Measurements from ENCODE around the gene RBM44. TPM values are rescaled to one million over a fixed set of nuclear protein-coding genes. Genes with fewer than 3 reads are reported as not detected.

The RBM44 gene
- total and polyA plus RNA-seq, 2 experiments from 2014 or later = 0.53 to 0.76 TPM

GRCh38 chr2:237885111-237885930 lies 86.7 kb downstream of the RBM44 start:
- Histone ChIP-seq H3K79me2 (no peaks in the 10 kb centered on the region), H3K4me1 (ENCODE audit: insufficient read depth) (peaks cover 10% of the 10 kb centered on the region), H3K27ac (no peak overlapping the region), H3K36me3 (replicated peaks; ENCODE audit: insufficient read depth, low read depth) (no peaks in the 10 kb centered on the region), H3K4me3 (no peak overlapping the region), H3K27me3 (no peaks in the 10 kb centered on the region), H3K9me2 (replicated peaks; ENCODE audit: insufficient read depth) (no peaks in the 10 kb centered on the region), H2AFZ (no peak overlapping the region), H3K4me2 (no peak overlapping the region), H3K9me3 (ENCODE audit: low read depth) (no peaks in the 10 kb centered on the region), H4K20me1 (ENCODE audit: insufficient read depth, poor library complexity, severe bottlenecking) (no peaks in the 10 kb centered on the region)
- TF ChIP-seq EZH2phosphoT487 (IDR thresholded peaks at IDR 0.05; ENCODE audit: low read depth, severe bottlenecking, unreplicated experiment) = no peak
- no peak for TF ChIP-seq CTCF (IDR thresholded peaks at IDR 0.05; ENCODE audit: poor library complexity)
- no peak for TF ChIP-seq EZH2 (IDR thresholded peaks at IDR 0.05; ENCODE audit: borderline replicate concordance)
- peak; percentile 2 for DNase-seq (ENCODE audit: low spot score)
- WGBS (ENCODE audit: low lambda C conversion rate, missing lambda C conversion rate) = 85% methylated on average over 27 of the region's 27 CpGs

- H3K9me3 ChIP-seq (ENCODE audit: low read depth) = no peaks in the 10 kb centered on the region
- TF ChIP-seq EZH2phosphoT487 (IDR thresholded peaks at IDR 0.05; ENCODE audit: low read depth, severe bottlenecking, unreplicated experiment) (no peak), CTCF (IDR thresholded peaks at IDR 0.05; ENCODE audit: poor library complexity) (no peak), EZH2 (IDR thresholded peaks at IDR 0.05; ENCODE audit: borderline replicate concordance) (no peak)
- H3K27me3 ChIP-seq = no peaks in the 10 kb centered on the region
- H3K27ac ChIP-seq = peak overlapping the region; percentile 19
- no peak overlapping the region for H3K4me3 ChIP-seq
- peak; percentile 19 for DNase-seq (ENCODE audit: low spot score)
- no peak overlapping the region for H2AFZ ChIP-seq
- no peaks in the 10 kb centered on the region for H3K36me3 ChIP-seq (replicated peaks; ENCODE audit: insufficient read depth, low read depth)
- 81% methylated on average over 26 of the region's 26 CpGs for WGBS (ENCODE audit: low lambda C conversion rate, missing lambda C conversion rate)
- no peaks in the 10 kb centered on the region for H3K79me2 ChIP-seq
- H3K4me1 ChIP-seq (ENCODE audit: insufficient read depth) = peaks cover 10% of the 10 kb centered on the region
- no peak overlapping the region for H3K4me2 ChIP-seq
- no peaks in the 10 kb centered on the region for H4K20me1 ChIP-seq (ENCODE audit: insufficient read depth, poor library complexity, severe bottlenecking)
- no peaks in the 10 kb centered on the region for H3K9me2 ChIP-seq (replicated peaks; ENCODE audit: insufficient read depth)
Observed at GRCh38 chr2:237885931-237886684, 87.5 kb downstream of the RBM44 start.

- no peaks in the 10 kb centered on the region for H3K9me3 ChIP-seq (ENCODE audit: low read depth)
- no peak overlapping the region for H3K4me2 ChIP-seq
- peaks cover 10% of the 10 kb centered on the region for H3K4me1 ChIP-seq (ENCODE audit: insufficient read depth)
- H3K27ac ChIP-seq = peak overlapping the region; percentile 19
- no peaks in the 10 kb centered on the region for H3K36me3 ChIP-seq (replicated peaks; ENCODE audit: insufficient read depth, low read depth)
- peak; percentile 54 for DNase-seq (ENCODE audit: low spot score)
- no peaks in the 10 kb centered on the region for H3K9me2 ChIP-seq (replicated peaks; ENCODE audit: insufficient read depth)
- 70% methylated on average over 22 of the region's 23 CpGs for WGBS (ENCODE audit: low lambda C conversion rate, missing lambda C conversion rate)
- TF ChIP-seq EZH2phosphoT487 (IDR thresholded peaks at IDR 0.05; ENCODE audit: low read depth, severe bottlenecking, unreplicated experiment) (no peak), EZH2 (IDR thresholded peaks at IDR 0.05; ENCODE audit: borderline replicate concordance) (no peak), CTCF (IDR thresholded peaks at IDR 0.05; ENCODE audit: poor library complexity) (no peak)
- H3K4me3 ChIP-seq = no peak overlapping the region
- H4K20me1 ChIP-seq (ENCODE audit: insufficient read depth, poor library complexity, severe bottlenecking) = no peaks in the 10 kb centered on the region
- H3K79me2 ChIP-seq = no peaks in the 10 kb centered on the region
- H3K27me3 ChIP-seq = no peaks in the 10 kb centered on the region
- no peak overlapping the region for H2AFZ ChIP-seq
Observed at GRCh38 chr2:237886685-237887481, 88.3 kb downstream of the RBM44 start.
